Esophagus squamous epithelium (tissue), 5 donors: ENCODE data around the gene GLMP. TPM values are rescaled to one million over a fixed set of nuclear protein-coding genes. Genes with fewer than 3 reads are reported as not detected.

Source experiments
- DNase-seq: peaks from one replicate; lab custom pipeline; 2025; lab: John Stamatoyannopoulos, UW
- H3K27ac ChIP-seq, 4 donors: fragments of 200-600 bp; sonication (generic); one replicate each; pipeline ENCODE4 v1.5.1; 2016 to 2019; ENCODE audit warnings: mild to moderate bottlenecking in 1 of 4
- H3K27me3 ChIP-seq, 4 donors: fragments of 200-600 bp; sonication (generic); 1 replicate in 3 of 4; 2 replicates in 1 of 4; pipeline versions ENCODE4 v1.5.1 to v1.6.0; 2017 to 2021; ENCODE audit warnings: antibody characterized with exemption in 1 of 4
- H3K36me3 ChIP-seq, 3 donors: fragments of 200-600 bp; sonication (generic); one replicate each; pipeline ENCODE4 v1.5.1; 2016 to 2019
- H3K4me1 ChIP-seq, 3 donors: fragments of 200-600 bp; sonication (generic); one replicate each; pipeline ENCODE4 v1.5.1; 2017 to 2019
- H3K4me3 ChIP-seq, 4 donors: fragments of 200-600 bp; sonication (generic); 1 replicate in 3 of 4; 2 replicates in 1 of 4; pipeline ENCODE4 v1.5.1; 2016 to 2019; ENCODE audit warnings: mild to moderate bottlenecking in 2 of 4, moderate library complexity in 1 of 4
- H3K9me3 ChIP-seq, 3 donors: fragments of 200-600 bp; sonication (generic); one replicate each; pipeline ENCODE4 v1.5.1; 2016 to 2019
- CTCF ChIP-seq, 6 experiments: fragments of 450-650 bp in 4 of 6; fragments of 200-600 bp in 2 of 6; sonication (generic) in 2 of 6; IDR thresholded peaks; one replicate each; pipeline ENCODE4 v1.5.1; 2016 to 2019; ENCODE audit warnings: antibody characterized with exemption in 6 of 6, mild to moderate bottlenecking in 4 of 6, moderate library complexity in 4 of 6
- POLR2A ChIP-seq, 4 donors: fragments of 450-650 bp; IDR thresholded peaks; one replicate each; pipeline ENCODE4 v1.6.1; 2017; ENCODE audit warnings: antibody characterized with exemption in 4 of 4, mild to moderate bottlenecking in 4 of 4, moderate library complexity in 3 of 4
- WGBS, 2 donors: methylation state at CpG; one replicate each; pipeline ENCODE4 v1.1.5; 2018; 5-methylcytosine and 5-hydroxymethylcytosine counted together
- intact Hi-C: fragments of 100-400 bp; cut with DNase I; formaldehyde crosslinking; loops from one replicate; pipeline ENCODE4 v1.15.0; 2022
- total RNA-seq, 4 donors: library from RNA; depleted of rRNA; stranded (reverse); fragments of >200 nt; gene quantifications; one replicate each; pipeline ENCODE4 v1.1.0, GENCODE V29; 2016
- donor health status: DM: yes; HTN: yes; CAD: no.

The GLMP gene
- total RNA-seq, 4 donors from 2014 or later: 16.1 to 44.2 (median 27.7) TPM

GRCh38 chr1:156258859-156259258 is 36.6 kb downstream of the GLMP start:
- TF ChIP-seq CTCF (IDR thresholded peaks at IDR 0.05) (no peak), POLR2A (IDR thresholded peaks at IDR 0.05) (no peak)
- H3K36me3 ChIP-seq: peaks cover 50 to 100% (median 79%) of the 10 kb centered on the region in 3 donors
- no peak overlapping the region for H3K27ac ChIP-seq
- no peak for DNase-seq
- no peak overlapping the region for H3K4me3 ChIP-seq
- WGBS, 2 donors: 52 to 60% methylated on average over 1 to 8 of the region's 8 CpGs
- intact Hi-C loops: loop anchor here (10.0 kb wide), 1 partner anchor 56 kb away; no protein-coding TSS in a partner anchor
- no peaks in the 10 kb centered on the region for H3K27me3 ChIP-seq
- no peaks in the 10 kb centered on the region for H3K9me3 ChIP-seq
- peaks cover 4 to 30% (median 10%) of the 10 kb centered on the region in 3 donors for H3K4me1 ChIP-seq

DNA sequence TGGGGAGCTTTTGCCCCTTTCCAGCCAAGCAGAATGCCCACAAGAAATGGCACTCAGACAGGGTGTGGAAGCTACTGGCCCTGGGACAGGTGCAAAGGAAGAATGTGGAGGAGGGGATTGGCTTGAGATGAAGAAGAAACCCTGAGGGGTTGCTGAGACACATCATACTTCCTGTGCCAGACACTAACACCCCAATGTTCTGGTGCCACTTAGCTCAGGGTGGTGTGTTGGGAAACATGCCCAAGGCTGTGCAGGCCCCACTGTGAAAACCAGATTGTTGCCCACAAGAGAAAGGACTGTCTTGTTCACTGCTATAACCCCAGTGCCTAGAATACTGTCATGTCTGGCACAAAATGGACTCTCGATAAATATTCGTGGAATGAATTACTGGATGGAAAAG is 37.8 kb downstream of the GLMP start:
- H3K27ac ChIP-seq: no peak overlapping the region
- no peak overlapping the region for H3K4me3 ChIP-seq
- TF ChIP-seq CTCF (IDR thresholded peaks at IDR 0.05): no peak
- no peak for TF ChIP-seq POLR2A (IDR thresholded peaks at IDR 0.05)
- H3K27me3 ChIP-seq: no peaks in the 10 kb centered on the region
- no peak for DNase-seq
- peaks cover 0 to 20% (median 2%) of the 10 kb centered on the region in 3 donors for H3K4me1 ChIP-seq
- 43 to 63% methylated on average over 2 of the region's 2 CpGs for WGBS, 2 donors
- H3K36me3 ChIP-seq: peaks cover 55 to 100% (median 83%) of the 10 kb centered on the region in 3 donors
- H3K9me3 ChIP-seq: no peaks in the 10 kb centered on the region
- intact Hi-C loops: loop anchor here (10.0 kb wide), 1 partner anchor 57 kb away; no protein-coding TSS in a partner anchor

DNA sequence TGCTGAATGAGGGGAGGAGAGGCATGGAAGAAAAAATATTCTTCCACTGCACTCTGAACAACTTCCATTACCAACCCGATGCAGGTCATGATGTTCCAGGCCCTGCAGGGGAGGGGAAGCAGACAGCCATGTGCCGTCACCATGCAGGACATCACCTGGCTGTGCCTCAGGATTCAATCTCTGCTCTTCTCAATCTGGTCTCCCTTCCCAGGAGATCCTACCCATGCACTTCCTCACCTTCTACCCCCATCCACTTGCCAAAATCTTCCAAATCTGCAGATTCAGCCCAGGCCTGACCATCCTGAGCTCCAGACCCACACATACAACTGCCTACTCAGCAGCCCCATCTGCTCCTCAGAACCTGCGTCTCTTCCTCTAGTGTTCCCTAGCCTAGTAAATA is 41.8 kb downstream of the GLMP start:
- H3K27ac ChIP-seq: no peak overlapping the region
- H3K4me3 ChIP-seq: no peak overlapping the region
- no peaks in the 10 kb centered on the region for H3K27me3 ChIP-seq
- no peaks in the 10 kb centered on the region for H3K9me3 ChIP-seq
- intact Hi-C loops: loop anchor here (10.0 kb wide), 1 partner anchor 61 kb away; no protein-coding TSS in a partner anchor
- peaks cover 52 to 99% (median 78%) of the 10 kb centered on the region in 3 donors for H3K36me3 ChIP-seq
- DNase-seq: no peak
- TF ChIP-seq POLR2A (IDR thresholded peaks at IDR 0.05) (no peak), CTCF (IDR thresholded peaks at IDR 0.05) (no peak)
- H3K4me1 ChIP-seq: peaks cover 0 to 17% (median 0%) of the 10 kb centered on the region in 3 donors
- WGBS, 2 donors: 93 to 95% methylated on average over 3 of the region's 3 CpGs

- peaks cover 42 to 78% (median 59%) of the 10 kb centered on the region in 3 donors for H3K36me3 ChIP-seq
- no peaks in the 10 kb centered on the region for H3K9me3 ChIP-seq
- H3K27me3 ChIP-seq: peaks cover 0 to under 1% (median 0%) of the 10 kb centered on the region in 4 donors
- TF ChIP-seq POLR2A (IDR thresholded peaks at IDR 0.05): no peak
- no peak for TF ChIP-seq CTCF (IDR thresholded peaks at IDR 0.05)
- WGBS, 2 donors: 0 to 27% methylated on average over 2 to 3 of the region's 3 CpGs
- DNase-seq: no peak
- intact Hi-C loops: loop anchor here (10.0 kb wide), 1 partner anchor 63 kb away; no protein-coding TSS in a partner anchor
- H3K27ac ChIP-seq: no peak overlapping the region
- peaks cover 13 to 34% (median 17%) of the 10 kb centered on the region in 3 donors for H3K4me1 ChIP-seq
- no peak overlapping the region for H3K4me3 ChIP-seq
Observed at GRCh38 chr1:156251527-156251926, 44.0 kb downstream of the GLMP start.

DNA sequence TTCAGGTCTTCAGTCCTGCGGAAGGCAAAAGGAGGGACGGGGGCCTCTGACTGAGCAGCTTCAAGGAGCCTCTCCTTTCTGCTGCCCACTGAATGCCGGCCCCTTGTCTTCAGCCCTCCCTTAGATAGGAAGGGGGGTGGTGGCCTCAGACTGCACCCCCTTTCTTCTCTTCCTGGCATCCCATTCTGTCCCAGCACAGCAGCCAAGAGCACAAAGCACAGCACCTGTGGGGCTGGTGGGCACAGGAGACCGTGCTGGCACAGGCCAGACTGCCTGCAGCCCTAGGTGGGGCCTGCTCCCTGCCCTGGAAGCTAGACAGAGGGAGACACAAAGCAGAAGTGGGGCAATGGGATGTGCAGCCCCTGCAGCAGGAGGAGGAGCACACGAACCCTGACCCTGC is 45.9 kb downstream of the GLMP start:
- H3K9me3 ChIP-seq: no peaks in the 10 kb centered on the region
- 75 to 88% methylated on average over 1 to 3 of the region's 5 CpGs for WGBS, 2 donors
- H3K27me3 ChIP-seq: peaks cover 0 to 20% (median 0%) of the 10 kb centered on the region in 4 donors
- DNase-seq: no peak
- H3K4me1 ChIP-seq: peaks cover 20 to 50% (median 30%) of the 10 kb centered on the region in 3 donors
- no peak overlapping the region for H3K27ac ChIP-seq
- intact Hi-C loops: no loop called here
- peaks cover 42 to 59% (median 49%) of the 10 kb centered on the region in 3 donors for H3K36me3 ChIP-seq
- TF ChIP-seq CTCF (IDR thresholded peaks at IDR 0.05): no peak
- TF ChIP-seq POLR2A (IDR thresholded peaks at IDR 0.05): no peak
- H3K4me3 ChIP-seq: no peak overlapping the region
